Hepatocyte (in vitro differentiated cells): Measurements from ENCODE around the gene PLEKHG3. TPM values are rescaled to one million over a fixed set of nuclear protein-coding genes. Genes with fewer than 3 reads are reported as not detected.

Source experiments
- DNase-seq: peaks from one replicate; pipeline ENCODE4 v3.0.0-alpha.2; 2016; ENCODE audit warnings: low spot score
- H2AFZ ChIP-seq: fragments of 200-600 bp; sonication (generic); 2 replicates; pipeline ENCODE4 v1.6.0; 2016; ENCODE audit warnings: antibody characterized with exemption, mild to moderate bottlenecking
- H3K27ac ChIP-seq: fragments of 200-600 bp; sonication (generic); 2 replicates; pipeline ENCODE4 v1.5.1; 2016; ENCODE audit warnings: mild to moderate bottlenecking
- H3K27me3 ChIP-seq: fragments of 200-600 bp; sonication (generic); 2 replicates; pipeline ENCODE4 v1.6.1; 2016
- H3K36me3 ChIP-seq: fragments of 200-600 bp; sonication (generic); replicated peaks from 2 replicates; pipeline ENCODE4 v1.5.1; 2016; ENCODE audit warnings: low read depth; ENCODE audit not compliant: insufficient read depth
- H3K4me1 ChIP-seq: fragments of 200-600 bp; sonication (generic); 2 replicates; pipeline ENCODE4 v1.5.1; 2016; ENCODE audit warnings: mild to moderate bottlenecking, moderate library complexity; ENCODE audit not compliant: insufficient read depth
- H3K4me2 ChIP-seq: fragments of 200-600 bp; sonication (generic); 2 replicates; pipeline ENCODE4 v1.6.0; 2016
- H3K4me3 ChIP-seq: fragments of 200-600 bp; sonication (generic); 2 replicates; pipeline ENCODE4 v1.5.1; 2016; ENCODE audit warnings: mild to moderate bottlenecking
- H3K79me2 ChIP-seq: fragments of 200-600 bp; sonication (generic); 2 replicates; pipeline ENCODE4 v1.6.0; 2017; ENCODE audit warnings: mild to moderate bottlenecking
- H3K9me2 ChIP-seq: fragments of 200-600 bp; sonication (generic); replicated peaks from 2 replicates; pipeline ENCODE4 v1.6.0; 2017; ENCODE audit warnings: mild to moderate bottlenecking; ENCODE audit not compliant: insufficient read depth
- H3K9me3 ChIP-seq: fragments of 200-600 bp; sonication (generic); 2 replicates; pipeline ENCODE4 v1.5.1; 2016; ENCODE audit warnings: low read depth, mild to moderate bottlenecking
- H4K20me1 ChIP-seq: fragments of 200-600 bp; sonication (generic); 2 replicates; pipeline ENCODE4 v1.6.0; 2016; ENCODE audit warnings: mild to moderate bottlenecking; ENCODE audit not compliant: insufficient read depth, poor library complexity, severe bottlenecking
- CTCF ChIP-seq: fragments of 200-600 bp; sonication (generic); IDR thresholded peaks from 2 replicates; pipeline ENCODE4 v1.5.1; 2016; ENCODE audit warnings: antibody characterized with exemption, mild to moderate bottlenecking; ENCODE audit not compliant: poor library complexity
- EZH2 ChIP-seq: fragments of 200-600 bp; sonication (generic); IDR thresholded peaks from 2 replicates; pipeline ENCODE4 v1.6.1; 2016; ENCODE audit warnings: antibody characterized with exemption, mild to moderate bottlenecking, borderline replicate concordance
- EZH2phosphoT487 ChIP-seq: fragments of 200-600 bp; sonication (generic); IDR thresholded peaks from one replicate; pipeline ENCODE4 v1.6.1; 2018; ENCODE audit warnings: antibody characterized with exemption, mild to moderate bottlenecking, low read depth, moderate library complexity; ENCODE audit not compliant: unreplicated experiment, severe bottlenecking
- WGBS: methylation state at CpG from one replicate; pipeline ENCODE4 v1.1.6; 2016; ENCODE audit warnings: low lambda C conversion rate; ENCODE audit errors: missing lambda C conversion rate; 5-methylcytosine and 5-hydroxymethylcytosine counted together
- polyA plus RNA-seq: library from polyadenylated mRNA; unstranded; fragments of >200 nt; fragmentation: Nextera tagmentation; extraction: Ambion mirVana; gene quantifications from 2 replicates; pipeline ENCODE4 v1.2.1, GENCODE V29; 2016
- total RNA-seq: library from RNA; depleted of rRNA; stranded (reverse); fragments of >200 nt; gene quantifications from 2 replicates; pipeline ENCODE4 v1.2.3, GENCODE V29; 2014

Gene PLEKHG3
- total and polyA plus RNA-seq, 2 experiments from 2014 or later: 42.7 to 54.2 TPM

- no peaks in the 10 kb centered on the region for H3K36me3 ChIP-seq
- H3K9me3 ChIP-seq: no peaks in the 10 kb centered on the region
- H2AFZ ChIP-seq: no peak overlapping the region
- no peaks in the 10 kb centered on the region for H3K27me3 ChIP-seq
- no peaks in the 10 kb centered on the region for H4K20me1 ChIP-seq
- TF ChIP-seq EZH2phosphoT487 (no peak), EZH2 (no peak), CTCF (no peak)
- no peaks in the 10 kb centered on the region for H3K79me2 ChIP-seq
- H3K4me1 ChIP-seq: peaks cover 3% of the 10 kb centered on the region
- H3K9me2 ChIP-seq: no peaks in the 10 kb centered on the region
- H3K4me2 ChIP-seq: no peak overlapping the region
- no peak overlapping the region for H3K27ac ChIP-seq
- no peak overlapping the region for H3K4me3 ChIP-seq
- WGBS: 95% methylated on average over 6 of the region's 6 CpGs
- no peak for DNase-seq
Observed at GRCh38 chr14:64748521-64748920, 44.3 kb downstream of the PLEKHG3 start.

GRCh38 chr14:64748995-64749714 lies 44.9 kb downstream of the PLEKHG3 start:
- Histone ChIP-seq H3K79me2 (no peaks in the 10 kb centered on the region), H3K36me3 (no peaks in the 10 kb centered on the region), H3K4me2 (no peak overlapping the region), H3K27me3 (no peaks in the 10 kb centered on the region), H3K4me1 (peaks cover 3% of the 10 kb centered on the region), H4K20me1 (no peaks in the 10 kb centered on the region), H3K4me3 (no peak overlapping the region), H3K9me3 (no peaks in the 10 kb centered on the region), H2AFZ (no peak overlapping the region), H3K27ac (no peak overlapping the region), H3K9me2 (no peaks in the 10 kb centered on the region)
- 97% methylated on average over 47 of the region's 51 CpGs for whole genome bisulfite sequencing
- DNase-seq: no peak
- TF ChIP-seq EZH2phosphoT487: no peak
- TF ChIP-seq CTCF: no peak
- TF ChIP-seq EZH2: no peak

- Histone ChIP-seq H3K9me2 (no peaks in the 10 kb centered on the region), H3K4me2 (no peak overlapping the region), H3K27me3 (no peaks in the 10 kb centered on the region), H4K20me1 (no peaks in the 10 kb centered on the region), H3K9me3 (no peaks in the 10 kb centered on the region), H3K4me1 (peaks cover 19% of the 10 kb centered on the region), H3K27ac (no peak overlapping the region), H3K36me3 (no peaks in the 10 kb centered on the region), H2AFZ (no peak overlapping the region), H3K79me2 (no peaks in the 10 kb centered on the region), H3K4me3 (no peak overlapping the region)
- WGBS: 98% methylated on average over 6 of the region's 6 CpGs
- no peak for DNase-seq
- TF ChIP-seq CTCF (no peak), EZH2phosphoT487 (no peak), EZH2 (no peak)
Observed at GRCh38 chr14:64752909-64753308, 48.7 kb downstream of the PLEKHG3 start.

GRCh38 chr14:64753374-64753773 lies 49.1 kb downstream of the PLEKHG3 start:
- Histone ChIP-seq H3K36me3 (no peaks in the 10 kb centered on the region), H3K9me3 (no peaks in the 10 kb centered on the region), H3K4me1 (peaks cover 24% of the 10 kb centered on the region), H3K9me2 (no peaks in the 10 kb centered on the region), H3K4me3 (no peak overlapping the region), H3K27ac (no peak overlapping the region), H3K4me2 (no peak overlapping the region), H3K27me3 (no peaks in the 10 kb centered on the region), H4K20me1 (no peaks in the 10 kb centered on the region), H2AFZ (no peak overlapping the region), H3K79me2 (no peaks in the 10 kb centered on the region)
- 93% methylated on average over 13 of the region's 13 CpGs for WGBS
- TF ChIP-seq CTCF (no peak), EZH2 (no peak), EZH2phosphoT487 (no peak)
- DNase-seq: no peak
